K562 (cell line): ENCODE measurements around the gene CEP72. TPM values are rescaled to one million over a fixed set of nuclear protein-coding genes. Genes with fewer than 3 reads are reported as not detected.

ENCODE experiments used
- ATAC-seq: fragments of 200-7000 bp; cut with Tn5 transposase; 3 replicates; pipeline ENCODE4 v1.9.1; 2020; ENCODE audit warnings: moderate library complexity
- BruUV-seq: library from RNA; stranded (reverse); fragments of 400-500 nt; replicated peaks from 2 replicates; lab custom pipeline; 2021; lab: Mats Ljungman, UMichigan
- CTCF ChIA-PET: fragments of 300-600 bp; formaldehyde crosslinking; extraction: SDS; loops from one replicate; lab custom pipeline; 2021; ENCODE audit warnings: low intra/inter-chr PET ratio; lab: Yijun Ruan, JAX
- POLR2A ChIA-PET: fragments of 300-600, 350-650 bp; sonication (Branson Sonifier 250); formaldehyde crosslinking; extraction: SDS; loops from one replicate; lab custom pipeline; 2021; ENCODE audit warnings: antibody characterized with exemption, inconsistent platforms; lab: Yijun Ruan, JAX
- DNase-seq, 4 experiments: peaks; one replicate each; pipeline versions ENCODE4 v3.0.0 to v3.0.0-alpha.2; 2011 to 2018; ENCODE audit warnings: low spot score in 3 of 4, mixed read lengths in 3 of 4; ENCODE audit errors: extremely low read depth in 1 of 4
- FAIRE-seq: peaks from 2 replicates; lab custom pipeline; 2011; peaks lifted over from hg19 to GRCh38; lab: Jason Lieb, UNC
- H2AFZ ChIP-seq: 2 replicates; pipeline ENCODE4 v1.6.0; 2011; ENCODE audit warnings: low read depth, low read length, control low read depth, inconsistent platforms
- H3K27ac ChIP-seq: fragments of 200-600 bp; 3 replicates; pipeline ENCODE4 v1.8.0; 2011; ENCODE audit warnings: low read depth, mild to moderate bottlenecking, control low read depth, inconsistent platforms, low read length, moderate library complexity, mixed read lengths; ENCODE audit errors: extremely low read depth
- H3K27me3 ChIP-seq, 2 experiments: fragments of 300-600 bp in 1 of 2; 2 replicates in 1 of 2; 3 replicates in 1 of 2; pipeline versions ENCODE4 v1.6.0 to v1.8.0; 2011; ENCODE audit warnings: inconsistent platforms in 2 of 2, low read length in 2 of 2, mild to moderate bottlenecking in 1 of 2, mixed read lengths in 1 of 2, moderate library complexity in 1 of 2; ENCODE audit not compliant: control insufficient read depth in 2 of 2, insufficient read depth in 2 of 2
- H3K36me3 ChIP-seq: fragments of 300-600 bp; 3 replicates; pipeline ENCODE4 v1.8.0; 2011; ENCODE audit warnings: mild to moderate bottlenecking, low read length, inconsistent platforms; ENCODE audit not compliant: control insufficient read depth, insufficient read depth
- H3K4me1 ChIP-seq, 2 experiments: fragments of 200-600 bp in 1 of 2; replicated peaks in 1 of 2; 2 replicates in 1 of 2; 3 replicates in 1 of 2; pipeline versions ENCODE4 v1.5.1 to v1.8.0; 2011; ENCODE audit warnings: inconsistent platforms in 2 of 2, low read length in 2 of 2, mild to moderate bottlenecking in 1 of 2, mixed read lengths in 1 of 2, moderate library complexity in 1 of 2; ENCODE audit not compliant: control insufficient read depth in 2 of 2, insufficient read depth in 2 of 2
- H3K4me2 ChIP-seq: 2 replicates; pipeline ENCODE4 v1.6.1; 2011; ENCODE audit warnings: low read length, control low read depth, inconsistent platforms, mixed read lengths; ENCODE audit not compliant: insufficient read depth
- H3K4me3 ChIP-seq: fragments of 200-600 bp; sonication (generic), shearing (Covaris generic); 2 replicates; pipeline ENCODE4 v1.5.1; 2016; ENCODE audit warnings: control low read depth, inconsistent platforms
- H3K79me2 ChIP-seq: fragments of 200-600 bp; 3 replicates; pipeline ENCODE4 v1.8.0; 2011; ENCODE audit warnings: low read length, inconsistent platforms; ENCODE audit not compliant: control insufficient read depth, insufficient read depth
- H3K9ac ChIP-seq, 2 experiments: 2 replicates each; pipeline versions ENCODE4 v1.6.0 to v1.6.1; 2011; ENCODE audit warnings: low read depth in 2 of 2, low read length in 2 of 2, control low read depth in 1 of 2, inconsistent platforms in 1 of 2, mild to moderate bottlenecking in 1 of 2, mixed read lengths in 1 of 2; ENCODE audit not compliant: insufficient read depth in 1 of 2
- H3K9me1 ChIP-seq: one replicate; pipeline ENCODE4 v1.6.0; 2011; ENCODE audit warnings: inconsistent platforms, mild to moderate bottlenecking, low read length, moderate library complexity; ENCODE audit not compliant: control insufficient read depth, insufficient read depth
- H3K9me3 ChIP-seq: replicated peaks from 2 replicates; pipeline ENCODE4 v1.5.1; 2011; ENCODE audit warnings: low read depth, low read length, inconsistent platforms; ENCODE audit not compliant: control insufficient read depth, insufficient read depth
- H4K20me1 ChIP-seq: replicated peaks from 2 replicates; pipeline ENCODE4 v1.6.1; 2011; ENCODE audit warnings: low read length, inconsistent platforms, mixed read lengths; ENCODE audit not compliant: control insufficient read depth, insufficient read depth
- NCOA6 ChIP-seq: fragments of 450-650 bp; IDR thresholded peaks from 2 replicates; pipeline ENCODE4 v1.6.1; 2017; ENCODE audit warnings: mild to moderate bottlenecking
- SMARCA5 ChIP-seq: fragments of 450-650 bp; IDR thresholded peaks from 2 replicates; pipeline ENCODE4 v1.6.1; 2016
- U2AF2 ChIP-seq: fragments of 200-400 bp; formaldehyde crosslinking; optimal IDR thresholded peaks from 2 replicates; pipeline ENCODE3; 2017; ENCODE audit warnings: low read depth, mild to moderate bottlenecking, low read length
- XRCC4 ChIP-seq: IDR thresholded peaks from one replicate; pipeline ENCODE4 v1.6.1; 2011; ENCODE audit not compliant: insufficient read depth, insufficient read length; ENCODE audit errors: extremely low read depth
- WGBS: fragments of 100-300 bp; shearing (Covaris generic); methylation state at CpG from one replicate; pipeline ENCODE4 v1.1.6; 2016; ENCODE audit warnings: low coverage, mixed read lengths; ENCODE audit not compliant: insufficient coverage; ENCODE audit errors: missing lambda C conversion rate; 5-methylcytosine and 5-hydroxymethylcytosine counted together
- in situ Hi-C: fragments of 300-500 bp; cut with MboI; formaldehyde crosslinking; loops from 4 replicates; pipeline ENCODE4 v1.15.0; 2018; ENCODE audit warnings: inconsistent platforms, mixed read lengths
- intact Hi-C: fragments of 100-400 bp; cut with micrococcal nuclease; formaldehyde crosslinking; loops from 2 replicates; pipeline ENCODE4 v1.14.2; 2022
- polyA plus RNA-seq, 8 experiments: library from polyadenylated mRNA; depleted of rRNA in 4 of 8; stranded (reverse) in 5 of 8; unstranded in 3 of 8; fragments of >200 nt; fragmentation: Nextera tagmentation in 2 of 8; fragmentation: Illumina TruSeq in 1 of 8; extraction: Ambion mirVana in 2 of 8; extraction: Trizol in 1 of 8; gene quantifications; 2 replicates each; pipeline versions ENCODE4 v1.2.1 to v1.2.3, GENCODE V29; 2011 to 2014; ENCODE audit warnings: inconsistent platforms in 1 of 8, missing spikeins in 1 of 8
- total RNA-seq, 7 experiments: library from RNA; depleted of rRNA in 6 of 7; stranded (reverse); fragments of >200 nt in 6 of 7; fragmentation: Illumina TruSeq in 2 of 7; extraction: Trizol in 2 of 7; gene quantifications; 2 replicates each; pipeline versions ENCODE4 v1.2.1 to v1.2.3, GENCODE V29; 2011 to 2021; ENCODE audit warnings: low replicate concordance in 1 of 7
- TF ChIP-seq, protein P1 (sequence below): IDR thresholded peaks from 3 replicates; pipeline ENCODE4 v1.6.1; 2011; ENCODE audit warnings: borderline replicate concordance, mild to moderate bottlenecking, moderate library complexity; ENCODE audit not compliant: insufficient read length; ENCODE audit errors: extremely low read depth

The CEP72 gene
- total and polyA plus RNA-seq, 9 of the 15 experiments (the other 6 are each of a cell fraction or from before 2014, with no cell fraction given), result 0.89 to 38.1 (median 14.2) TPM

DNA sequence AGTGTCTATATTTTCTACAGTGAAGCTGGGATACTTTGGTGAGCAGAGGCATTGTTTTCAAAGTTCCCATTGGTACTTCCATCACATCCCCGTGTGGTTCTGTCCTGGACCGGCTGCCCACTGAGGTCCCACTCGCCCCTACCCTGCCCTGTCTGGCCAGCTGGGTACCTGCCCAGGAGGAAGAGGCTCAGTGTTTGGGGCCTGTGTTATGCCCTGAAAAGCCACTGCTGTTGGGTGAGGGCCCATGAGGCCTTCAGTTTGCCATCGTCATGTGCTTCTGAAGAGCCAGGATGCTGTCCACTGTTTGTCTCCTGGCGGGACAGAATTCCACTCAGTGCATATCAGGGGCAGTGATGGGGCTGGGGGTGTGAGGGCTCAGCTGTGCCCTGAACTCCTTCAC, 2.6 kb upstream of the CEP72 start:
- Histone ChIP-seq H4K20me1 (peaks cover 6% of the 10 kb centered on the region; the same call in 1 of the 2 replicates), H3K9ac (no peak overlapping the region), H3K27ac (no peak overlapping the region), H3K9me3 (no peaks in the 10 kb centered on the region), H3K27me3 (peaks cover 18 to 47% of the 10 kb centered on the region in 2 experiments; a peak in 4 of 5 replicates), H3K9me1 (no peaks in the 10 kb centered on the region), H3K79me2 (peaks cover 24% of the 10 kb centered on the region), H2AFZ (no peak overlapping the region), H3K4me2 (no peak overlapping the region), H3K36me3 (peaks cover under 1% of the 10 kb centered on the region; the same call in 1 of the 3 replicates), H3K4me3 (no peak overlapping the region), H3K4me1 (peaks cover 9 to 26% of the 10 kb centered on the region in 2 experiments; a peak in 4 of 5 replicates)
- in situ Hi-C loops, result no loop called here
- ATAC-seq (no peak), FAIRE-seq (no peak), DNase-seq (no peak)
- CTCF ChIA-PET, result no interaction called here
- POLR2A ChIA-PET, result no interaction called here
- intact Hi-C loops, result no loop called here
- TF ChIP-seq NCOA6 (no peak), U2AF2 (no peak), XRCC4 (no peak), SMARCA5 (no peak)
- TF ChIP-seq, protein P1, sequence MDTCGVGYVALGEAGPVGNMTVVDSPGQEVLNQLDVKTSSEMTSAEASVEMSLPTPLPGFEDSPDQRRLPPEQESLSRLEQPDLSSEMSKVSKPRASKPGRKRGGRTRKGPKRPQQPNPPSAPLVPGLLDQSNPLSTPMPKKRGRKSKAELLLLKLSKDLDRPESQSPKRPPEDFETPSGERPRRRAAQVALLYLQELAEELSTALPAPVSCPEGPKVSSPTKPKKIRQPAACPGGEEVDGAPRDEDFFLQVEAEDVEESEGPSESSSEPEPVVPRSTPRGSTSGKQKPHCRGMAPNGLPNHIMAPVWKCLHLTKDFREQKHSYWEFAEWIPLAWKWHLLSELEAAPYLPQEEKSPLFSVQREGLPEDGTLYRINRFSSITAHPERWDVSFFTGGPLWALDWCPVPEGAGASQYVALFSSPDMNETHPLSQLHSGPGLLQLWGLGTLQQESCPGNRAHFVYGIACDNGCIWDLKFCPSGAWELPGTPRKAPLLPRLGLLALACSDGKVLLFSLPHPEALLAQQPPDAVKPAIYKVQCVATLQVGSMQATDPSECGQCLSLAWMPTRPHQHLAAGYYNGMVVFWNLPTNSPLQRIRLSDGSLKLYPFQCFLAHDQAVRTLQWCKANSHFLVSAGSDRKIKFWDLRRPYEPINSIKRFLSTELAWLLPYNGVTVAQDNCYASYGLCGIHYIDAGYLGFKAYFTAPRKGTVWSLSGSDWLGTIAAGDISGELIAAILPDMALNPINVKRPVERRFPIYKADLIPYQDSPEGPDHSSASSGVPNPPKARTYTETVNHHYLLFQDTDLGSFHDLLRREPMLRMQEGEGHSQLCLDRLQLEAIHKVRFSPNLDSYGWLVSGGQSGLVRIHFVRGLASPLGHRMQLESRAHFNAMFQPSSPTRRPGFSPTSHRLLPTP, result no peak
- no TSS peak for BruUV-seq
- 35% methylated on average over 5 of the region's 5 CpGs for WGBS
